HG03060 (cell line): ENCODE measurements around the gene RNLS.

Source experiments
- ATAC-seq: cut with Tn5 transposase; IDR thresholded peaks from one replicate; pipeline ENCODE4 v1.9.1; 2021; ENCODE audit warnings: low read depth, moderate number of reproducible peaks; ENCODE audit not compliant: unreplicated experiment

RNLS gene

GRCh38 chr10:88273567-88273966 lies 309.6 kb downstream of the RNLS start:
- no peak for ATAC-seq

GRCh38 chr10:88271761-88272543 lies 311.2 kb downstream of the RNLS start:
- no peak for ATAC-seq

- ATAC-seq, result peak; percentile 92
Observed at GRCh38 chr10:88270871-88271713, 312.0 kb downstream of the RNLS start.

- ATAC-seq, result no peak
Observed at GRCh38 chr10:88270061-88270808, 312.9 kb downstream of the RNLS start.

- no peak for ATAC-seq
Observed at GRCh38 chr10:88262591-88263234, 320.4 kb downstream of the RNLS start.

GRCh38 chr10:88261152-88261551 lies 322.0 kb downstream of the RNLS start:
- ATAC-seq, result no peak

- ATAC-seq, result no peak
Observed at GRCh38 chr10:88260329-88261051, 322.6 kb downstream of the RNLS start.

GRCh38 chr10:88259381-88259780 lies 323.7 kb downstream of the RNLS start:
- ATAC-seq, result no peak

- no peak for ATAC-seq
Observed at GRCh38 chr10:88256886-88257285, 326.2 kb downstream of the RNLS start.

GRCh38 chr10:88256013-88256680 lies 327.0 kb downstream of the RNLS start:
- no peak for ATAC-seq

- ATAC-seq, result no peak
Observed at GRCh38 chr10:88254091-88254490, 329.0 kb downstream of the RNLS start.

GRCh38 chr10:88253622-88254021 lies 329.5 kb downstream of the RNLS start:
- no peak for ATAC-seq

GRCh38 chr10:88253128-88253527 lies 330.0 kb downstream of the RNLS start:
- no peak for ATAC-seq

- no peak for ATAC-seq
Observed at GRCh38 chr10:88249450-88249849, 333.7 kb downstream of the RNLS start.

GRCh38 chr10:88246675-88247074 lies 336.4 kb downstream of the RNLS start:
- ATAC-seq, result no peak

- ATAC-seq, result no peak
Observed at GRCh38 chr10:88245974-88246511, 337.1 kb downstream of the RNLS start.

GRCh38 chr10:88244781-88245625 lies 338.1 kb downstream of the RNLS start:
- no peak for ATAC-seq
